HG02759 (cell line): ENCODE results near the gene TRPV2.

Experiments used
- ATAC-seq: cut with Tn5 transposase; IDR thresholded peaks from one replicate; pipeline ENCODE4 v1.9.1; 2021; ENCODE audit warnings: mild to moderate bottlenecking, moderate library complexity; ENCODE audit not compliant: unreplicated experiment

Gene TRPV2

DNA sequence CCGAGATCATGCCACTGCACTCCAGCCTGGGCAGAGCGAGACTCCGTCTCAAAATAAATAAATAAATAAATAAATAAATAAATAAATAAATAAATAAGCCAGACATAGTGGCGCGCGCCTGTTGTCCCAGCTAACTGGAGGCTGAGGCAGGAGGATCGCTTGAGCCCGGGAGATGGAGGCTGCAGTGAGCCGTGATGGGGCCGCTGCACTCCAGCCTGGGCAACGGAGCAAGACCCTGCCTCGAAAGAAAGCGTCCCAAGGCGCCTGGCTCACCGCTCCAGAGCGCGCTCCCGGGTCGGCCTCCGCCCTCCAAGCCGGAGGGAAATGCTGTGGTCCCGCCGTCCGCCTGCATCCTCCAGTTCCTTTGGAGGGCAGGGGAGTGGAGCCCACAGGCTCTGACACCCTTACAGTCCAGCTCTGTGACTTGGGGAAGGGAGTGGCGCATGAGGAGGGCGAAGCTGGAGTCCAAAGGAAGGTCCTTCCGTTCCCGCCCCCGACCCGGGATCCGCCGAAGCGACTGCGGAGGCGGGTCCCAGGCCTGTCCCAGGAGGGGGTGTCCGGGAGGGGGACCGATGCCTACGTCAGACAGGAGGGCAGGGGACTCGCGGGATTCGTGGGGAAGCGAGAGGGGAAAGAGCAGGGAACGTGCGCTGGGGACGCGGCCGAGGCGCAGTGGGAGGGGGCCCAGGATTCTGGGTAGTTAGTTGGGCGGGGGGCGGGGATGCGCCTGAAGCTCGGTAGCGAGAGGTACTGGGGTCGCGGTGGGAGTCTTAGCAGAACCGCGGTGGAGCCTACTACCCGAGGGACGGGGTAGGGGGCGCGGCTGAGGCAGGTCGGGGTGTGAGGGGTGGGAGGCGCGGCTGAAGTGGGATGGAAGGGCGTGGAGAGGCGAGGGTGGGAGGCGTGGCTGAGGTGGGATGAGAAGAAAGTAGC, 8.4 kb upstream of the TRPV2 start:
- no peak for ATAC-seq

- ATAC-seq, result peak; percentile 83
Measured at GRCh38 chr17:16407911-16408588, 7.3 kb upstream of the TRPV2 start.

GRCh38 chr17:16417399-16417798, 2.0 kb downstream of the TRPV2 start:
- ATAC-seq, result no peak

DNA sequence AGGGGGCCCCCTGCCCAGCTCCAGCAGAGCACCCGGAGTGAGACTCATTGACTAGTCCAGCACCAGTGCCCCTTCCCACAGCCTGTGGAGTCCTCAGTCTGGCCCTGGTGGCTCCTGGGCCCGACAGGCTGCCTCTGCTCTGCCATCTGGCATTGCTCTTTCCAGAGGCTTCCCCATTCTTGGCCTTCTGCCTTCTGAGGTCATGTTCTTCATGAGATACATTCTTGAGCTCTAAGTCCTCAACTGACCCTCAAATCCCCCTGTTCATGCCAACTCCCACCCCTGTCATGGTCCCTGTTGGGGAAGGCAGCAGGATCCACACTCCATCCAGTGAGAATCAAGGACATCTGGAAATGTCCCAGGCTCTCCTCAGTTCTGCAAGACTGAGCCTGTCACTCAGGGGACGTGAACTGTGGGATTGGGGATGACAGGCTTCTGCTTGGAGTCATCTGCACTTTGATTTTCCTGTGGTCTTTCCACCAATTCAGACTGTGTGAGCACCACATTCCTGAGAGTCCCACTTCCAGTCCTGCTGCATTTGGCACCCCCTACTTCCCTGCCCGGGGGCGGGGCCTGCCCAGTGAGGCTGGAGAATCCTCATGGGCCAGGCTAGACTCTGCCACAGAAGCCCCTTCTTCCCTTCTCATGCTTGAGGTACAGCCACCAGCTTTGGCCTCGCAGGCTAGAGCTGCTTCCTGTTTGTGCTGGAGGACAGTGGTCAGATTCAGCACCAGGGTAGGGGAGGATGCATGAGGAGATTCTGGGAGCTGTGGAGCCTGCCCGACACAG, 2.7 kb downstream of the TRPV2 start:
- ATAC-seq, result no peak

DNA sequence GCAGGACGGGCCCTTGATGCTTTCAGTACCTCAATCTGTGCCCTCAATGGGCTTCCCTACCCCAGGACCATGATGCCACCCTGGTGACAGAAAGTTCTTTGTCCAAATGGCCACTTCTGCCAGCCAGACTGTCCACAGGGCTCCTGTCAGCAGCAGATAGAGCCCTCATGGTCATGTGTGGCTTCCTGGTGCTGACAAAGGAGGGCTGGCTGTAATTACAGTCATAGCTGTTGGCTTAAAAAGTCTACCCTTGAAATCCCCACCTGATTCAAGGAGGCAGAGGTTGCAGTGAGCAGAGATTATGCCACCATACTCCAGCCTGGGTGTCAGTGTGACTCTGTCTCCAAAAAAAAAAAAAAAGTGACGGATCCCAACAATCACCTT, 3.3 kb downstream of the TRPV2 start:
- ATAC-seq, result no peak

- peak; percentile 50 for ATAC-seq
Measured at GRCh38 chr17:16419074-16419928, 3.9 kb downstream of the TRPV2 start.

GRCh38 chr17:16419929-16420271, 4.5 kb downstream of the TRPV2 start:
- ATAC-seq, result no peak

GRCh38 chr17:16422416-16422815, 7.0 kb downstream of the TRPV2 start:
- no peak for ATAC-seq

DNA sequence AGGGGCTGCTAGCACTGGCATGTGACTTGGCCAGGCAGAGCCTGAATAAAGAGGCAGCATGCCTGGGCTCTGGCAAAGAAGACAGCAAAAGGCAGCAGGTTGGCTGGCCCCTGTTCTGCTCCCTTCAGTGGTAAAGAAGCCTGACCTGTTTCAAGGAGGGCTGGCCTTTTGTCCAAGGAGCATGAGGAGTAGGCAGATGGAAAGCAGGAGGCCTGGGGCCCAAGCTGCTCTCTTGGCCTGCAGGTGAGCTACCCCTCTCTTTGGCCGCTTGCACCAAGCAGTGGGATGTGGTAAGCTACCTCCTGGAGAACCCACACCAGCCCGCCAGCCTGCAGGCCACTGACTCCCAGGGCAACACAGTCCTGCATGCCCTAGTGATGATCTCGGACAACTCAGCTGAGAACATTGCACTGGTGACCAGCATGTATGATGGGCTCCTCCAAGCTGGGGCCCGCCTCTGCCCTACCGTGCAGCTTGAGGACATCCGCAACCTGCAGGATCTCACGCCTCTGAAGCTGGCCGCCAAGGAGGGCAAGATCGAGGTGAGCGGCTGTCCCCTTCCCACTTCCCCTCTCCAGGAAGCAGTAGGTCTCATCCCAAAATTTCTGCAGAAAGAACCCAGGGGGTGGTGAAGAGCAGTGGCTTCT, 8.0 kb downstream of the TRPV2 start:
- ATAC-seq, result no peak

DNA sequence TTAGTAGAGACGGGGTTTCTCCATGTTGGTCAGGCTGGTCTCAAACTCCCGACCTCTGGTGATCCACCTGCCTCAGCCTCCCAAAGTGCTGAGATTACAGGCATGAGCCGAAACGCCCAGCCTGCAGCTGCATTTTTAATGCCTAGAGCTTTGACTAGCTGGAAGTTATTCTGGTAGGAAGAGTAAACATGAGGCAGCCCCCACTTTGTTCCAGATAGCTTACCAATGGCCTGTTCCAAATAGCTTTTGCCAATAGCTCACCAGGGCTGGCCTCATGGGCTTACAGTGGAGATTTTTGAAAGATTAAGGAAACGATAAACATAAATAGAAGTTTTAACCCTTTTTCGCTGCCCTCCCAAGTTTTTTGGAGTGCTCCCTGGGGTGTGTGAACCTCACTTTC, 9.8 kb downstream of the TRPV2 start:
- no peak for ATAC-seq

DNA sequence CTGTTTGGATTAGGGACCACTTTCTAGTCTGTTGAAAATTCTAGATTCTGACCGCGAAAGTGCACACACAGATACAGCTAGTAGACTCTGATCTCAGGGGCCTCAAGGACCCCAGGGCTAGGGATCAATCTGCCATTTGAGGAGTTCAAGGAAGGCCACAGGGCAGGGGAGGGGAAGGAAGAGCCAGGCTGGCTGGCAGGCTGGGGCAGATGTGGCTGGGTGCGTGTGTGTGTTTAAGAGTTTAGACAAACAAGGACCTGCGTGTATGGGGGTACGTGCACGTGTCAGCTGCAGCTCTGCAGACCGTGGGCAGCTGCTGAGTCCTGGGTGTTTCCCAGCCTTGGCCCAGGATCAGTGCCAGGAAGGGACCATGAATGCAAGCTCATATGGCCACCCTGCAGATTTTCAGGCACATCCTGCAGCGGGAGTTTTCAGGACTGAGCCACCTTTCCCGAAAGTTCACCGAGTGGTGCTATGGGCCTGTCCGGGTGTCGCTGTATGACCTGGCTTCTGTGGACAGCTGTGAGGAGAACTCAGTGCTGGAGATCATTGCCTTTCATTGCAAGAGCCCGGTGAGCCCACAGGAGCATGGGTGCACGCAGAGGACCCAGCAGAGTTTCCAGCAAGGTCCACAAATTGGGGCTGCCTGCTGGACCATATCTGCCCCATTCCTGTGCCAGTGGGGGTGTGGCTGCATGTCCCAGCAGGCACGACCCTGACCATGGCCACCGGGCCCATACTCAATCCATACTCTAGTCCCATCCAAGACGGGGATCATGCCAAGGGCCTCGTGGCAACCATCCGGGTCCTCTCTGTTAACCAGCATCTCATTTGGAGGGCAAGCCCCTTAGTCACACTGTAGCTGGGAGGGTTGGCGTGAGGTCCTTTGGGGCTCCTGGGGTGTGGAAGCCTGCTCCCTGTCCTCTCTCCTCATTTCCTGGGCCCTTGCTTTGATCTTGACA, 10.6 kb downstream of the TRPV2 start:
- ATAC-seq, result no peak

- ATAC-seq, result no peak
Measured at GRCh38 chr17:16427020-16427419, 11.6 kb downstream of the TRPV2 start.

GRCh38 chr17:16428098-16428882, 12.9 kb downstream of the TRPV2 start:
- ATAC-seq, result no peak

GRCh38 chr17:16429083-16429482, 13.7 kb downstream of the TRPV2 start:
- ATAC-seq, result no peak

DNA sequence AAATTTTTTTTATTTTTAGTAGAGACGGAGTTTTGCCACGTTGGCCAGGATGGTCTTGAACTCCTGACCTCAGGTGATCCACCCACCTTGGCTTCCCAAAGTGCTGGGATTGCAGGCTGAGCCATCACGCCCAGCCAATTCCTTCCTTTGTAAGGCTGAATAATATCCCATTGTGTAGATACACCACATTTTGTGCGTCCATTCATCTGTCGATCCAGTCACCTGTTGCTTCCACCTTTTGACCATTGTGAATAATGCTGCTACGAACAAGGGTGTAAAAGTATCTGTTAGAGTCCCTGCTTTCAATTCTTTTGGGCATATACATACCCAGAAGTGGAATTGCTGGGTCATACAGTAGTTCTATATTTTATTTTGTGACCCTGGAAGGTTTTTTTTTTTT, 15.3 kb downstream of the TRPV2 start:
- no peak for ATAC-seq

GRCh38 chr17:16432017-16432416, 16.6 kb downstream of the TRPV2 start:
- no peak for ATAC-seq

- ATAC-seq, result no peak
Measured at GRCh38 chr17:16433514-16433913, 18.1 kb downstream of the TRPV2 start.

DNA sequence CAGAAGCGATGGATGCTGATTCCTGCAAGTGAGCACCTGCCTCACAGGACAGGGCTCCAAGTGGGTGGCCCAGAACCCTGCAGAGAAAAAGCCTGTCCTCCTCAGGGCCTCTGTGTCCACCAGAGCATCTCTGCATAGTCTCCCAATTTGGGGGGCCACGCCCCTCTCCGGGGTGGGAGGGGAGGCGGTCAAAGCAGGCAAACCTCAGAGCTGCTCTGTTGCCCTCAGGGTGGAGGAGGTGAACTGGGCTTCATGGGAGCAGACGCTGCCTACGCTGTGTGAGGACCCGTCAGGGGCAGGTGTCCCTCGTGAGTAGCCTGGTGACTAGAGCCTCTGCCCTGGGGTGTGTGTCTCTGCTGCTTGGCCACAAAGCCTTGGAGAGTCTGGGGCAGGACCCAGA, 19.3 kb downstream of the TRPV2 start:
- ATAC-seq, result no peak
